ENCODE measurements around the gene CLEC20A.

The CLEC20A gene

GRCh38 chr1:178434360-178434759 is 62.4 kb downstream of the CLEC20A start:
- DNase-seq (ENCODE audit: extremely low spot score, insufficient read length, low read depth) (no peak), FAIRE-seq (no peak)
